GM10248 (cell line): ENCODE measurements around the gene PPFIBP1.

Experiments
- CTCF ChIA-PET: fragments of 300-600 bp; sonication (Branson Sonifier 250); formaldehyde crosslinking; extraction: SDS; loops from one replicate; lab custom pipeline; 2021; ENCODE audit warnings: antibody characterized with exemption; lab: Yijun Ruan, JAX
- POLR2A ChIA-PET: fragments of 350-650 bp; sonication (Branson Sonifier 250); formaldehyde crosslinking; extraction: SDS; loops from one replicate; lab custom pipeline; 2020; ENCODE audit warnings: antibody characterized with exemption; lab: Yijun Ruan, JAX
- DNase-seq: peaks from one replicate; pipeline ENCODE4 v3.0.0; 2012; ENCODE audit errors: extremely low spot score
- CTCF ChIP-seq: IDR thresholded peaks from 2 replicates; pipeline ENCODE4 v1.5.1; 2012; ENCODE audit warnings: mild to moderate bottlenecking, low read depth; ENCODE audit errors: extremely low read depth, missing control alignments, control extremely low read depth

Gene PPFIBP1

GRCh38 chr12:27545665-27546064 lies 21.7 kb downstream of the PPFIBP1 start:
- DNase-seq: no peak
- POLR2A ChIA-PET: no interaction called here
- no peak for TF ChIP-seq CTCF
- CTCF ChIA-PET: interaction anchor here (1.2 to 3.2 kb wide), 5 partner anchors 9 to 60 kb away, joined by 3 to 13 read pairs (median 4); no protein-coding TSS in a partner anchor

GRCh38 chr12:27547592-27547991 lies 23.6 kb downstream of the PPFIBP1 start:
- POLR2A ChIA-PET: no interaction called here
- no peak for DNase-seq
- CTCF ChIA-PET: interaction anchor here (0.6 to 3.2 kb wide), 4 partner anchors 9 to 15 kb away, joined by 3 to 13 read pairs (median 4); no protein-coding TSS in a partner anchor
- TF ChIP-seq CTCF: no peak

- POLR2A ChIA-PET: no interaction called here
- CTCF ChIA-PET: interaction anchor here (0.7 to 3.2 kb wide), 6 partner anchors 8 to 13 kb away, joined by 3 to 13 read pairs (median 4); no protein-coding TSS in a partner anchor
Measured at GRCh38 chr12:27548301-27549199, 24.5 kb downstream of the PPFIBP1 start.

GRCh38 chr12:27549236-27549800 lies 25.3 kb downstream of the PPFIBP1 start:
- TF ChIP-seq CTCF: no peak
- ChIA-PET CTCF (interaction anchor here (0.9 to 2.7 kb wide), 8 partner anchors 9 to 115 kb away, joined by 3 to 9 read pairs (median 3); no protein-coding TSS in a partner anchor), POLR2A (no interaction called here)
- no peak for DNase-seq

More at GRCh38 chr12:27548301-27549199, 24.5 kb downstream of the PPFIBP1 start:
- no peak for DNase-seq
- TF ChIP-seq CTCF: no peak

- no peak for DNase-seq
- CTCF ChIA-PET: interaction anchor here (0.9 to 2.7 kb wide), 9 partner anchors 8 to 226 kb away, joined by 3 to 9 read pairs (median 3); no protein-coding TSS in a partner anchor
- TF ChIP-seq CTCF: no peak
- POLR2A ChIA-PET: no interaction called here
Measured at GRCh38 chr12:27549801-27550652, 26.0 kb downstream of the PPFIBP1 start.

- no peak for DNase-seq
- TF ChIP-seq CTCF: no peak
- CTCF ChIA-PET: interaction anchor here (0.9 to 2.7 kb wide), 7 partner anchors 9 to 227 kb away, joined by 3 to 9 read pairs (median 4); no protein-coding TSS in a partner anchor
- POLR2A ChIA-PET: no interaction called here
Measured at GRCh38 chr12:27550653-27550975, 26.6 kb downstream of the PPFIBP1 start.
